HepG2 (cell line): ENCODE results near the gene TRIO. TPM values are rescaled to one million over a fixed set of nuclear protein-coding genes. Genes with fewer than 3 reads are reported as not detected.

Experiments
- CBX1 ChIP-seq: IDR thresholded peaks from one replicate; pipeline ENCODE4 v1.6.1; 2016; ENCODE audit warnings: antibody characterized with exemption, low read depth
- DR1 ChIP-seq: sonication (generic); formaldehyde crosslinking; IDR thresholded peaks from 2 replicates; pipeline ENCODE4 v1.8.0; 2021; ENCODE audit warnings: mild to moderate bottlenecking, missing genetic modification reagents, inconsistent platforms
- FOXK1 ChIP-seq: sonication (generic); formaldehyde crosslinking; IDR thresholded peaks from 2 replicates; pipeline ENCODE4 v1.4.0; 2020; ENCODE audit warnings: low read depth, missing genetic modification reagents, borderline replicate concordance
- FOXO1 ChIP-seq: sonication (generic); formaldehyde crosslinking; IDR thresholded peaks from 2 replicates; pipeline ENCODE4 v1.4.0; 2020; ENCODE audit warnings: missing genetic modification reagents
- NFKB2 ChIP-seq: sonication (generic); formaldehyde crosslinking; IDR thresholded peaks from 2 replicates; pipeline ENCODE4 v1.4.0; 2020; ENCODE audit warnings: missing genetic modification reagents, borderline replicate concordance
- NONO ChIP-seq, 2 experiments: fragments of 450-650 bp in 1 of 2; sonication (generic) in 1 of 2; formaldehyde crosslinking in 1 of 2; IDR thresholded peaks in 1 of 2; conservative IDR thresholded peaks in 1 of 2; 2 replicates each; pipeline versions ENCODE4 v1.6.1 to v1.8.0; 2017 to 2022; ENCODE audit warnings: mild to moderate bottlenecking in 1 of 2, missing genetic modification reagents in 1 of 2, moderate library complexity in 1 of 2
- ZFP37 ChIP-seq: sonication (generic); formaldehyde crosslinking; IDR thresholded peaks from 2 replicates; pipeline ENCODE4 v1.4.0; 2020; ENCODE audit warnings: missing genetic modification reagents, borderline replicate concordance
- ZNF749 ChIP-seq: sonication (generic); formaldehyde crosslinking; IDR thresholded peaks from 2 replicates; pipeline ENCODE4 v1.8.0; 2022; ENCODE audit warnings: mild to moderate bottlenecking, missing genetic modification reagents, moderate library complexity, borderline replicate concordance
- polyA plus RNA-seq, 8 experiments: library from polyadenylated mRNA; depleted of rRNA in 3 of 8; stranded (reverse) in 7 of 8; unstranded in 1 of 8; fragments of >200 nt; fragmentation: Illumina TruSeq in 4 of 8; extraction: Trizol in 4 of 8; gene quantifications; 2 replicates each; pipeline versions ENCODE4 v1.2.1 to v1.2.3, GENCODE V29; 2011 to 2016; ENCODE audit warnings: low read depth in 4 of 8, missing spikeins in 1 of 8, mixed read lengths in 1 of 8; ENCODE audit not compliant: insufficient read depth in 1 of 8
- total RNA-seq, 5 experiments: library from RNA; depleted of rRNA; stranded (reverse); fragments of >200 nt; fragmentation: Illumina TruSeq; extraction: Trizol; gene quantifications; 2 replicates each; pipeline ENCODE4 v1.2.3, GENCODE V29; 2016; ENCODE audit warnings: low read depth in 1 of 5
- TF ChIP-seq, protein P1 (sequence below): IDR thresholded peaks from 2 replicates; pipeline ENCODE4 v1.6.1; 2012; ENCODE audit warnings: low read length, improper control_type of control experiment
- TF ChIP-seq, protein P2 (sequence below): IDR thresholded peaks from 2 replicates; pipeline ENCODE4 v1.4.0; 2020; ENCODE audit warnings: mild to moderate bottlenecking, missing genetic modification reagents
- TF ChIP-seq, protein P3 (sequence below): IDR thresholded peaks from 2 replicates; pipeline ENCODE4 v1.6.1; 2016; ENCODE audit warnings: low read depth
- TF ChIP-seq, protein P4 (sequence below): sonication (generic); formaldehyde crosslinking; IDR thresholded peaks from 2 replicates; pipeline ENCODE4 v1.4.0; 2020; ENCODE audit warnings: mild to moderate bottlenecking, missing genetic modification reagents

The TRIO gene
- total and polyA plus RNA-seq, 2 of the 13 experiments (the other 11 are each of a cell fraction or from before 2014, with no cell fraction given) = 45.2 to 45.9 TPM

DNA sequence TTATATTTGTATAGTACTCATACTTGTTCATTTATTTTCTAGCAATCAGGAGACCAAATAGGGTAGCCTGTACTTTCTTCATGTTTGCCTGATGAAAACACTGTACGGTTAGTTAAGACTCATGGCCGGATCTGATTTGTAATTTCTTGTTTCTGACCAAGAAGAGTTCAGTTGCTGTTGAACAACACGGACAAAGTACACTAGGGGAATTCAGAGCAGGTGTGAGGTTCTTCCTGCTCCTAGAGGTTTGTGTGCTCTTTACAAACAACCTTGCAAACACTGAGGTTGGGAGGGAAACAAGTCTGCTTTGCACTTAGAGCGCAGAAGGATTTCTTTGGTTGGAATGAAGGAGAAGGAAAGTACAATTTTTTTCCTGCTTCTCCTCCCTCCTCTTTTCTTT, 69.7 kb downstream of the TRIO start (continued):
- TF ChIP-seq NONO (IDR thresholded peaks at IDR 0.05) = no peak
- no peak for TF ChIP-seq NONO (CRISPR knock-in tag; conservative IDR thresholded peaks at IDR 0.05)
- peak; percentile 92 for TF ChIP-seq FOXO1 (CRISPR knock-in tag)
- TF ChIP-seq, protein P1, sequence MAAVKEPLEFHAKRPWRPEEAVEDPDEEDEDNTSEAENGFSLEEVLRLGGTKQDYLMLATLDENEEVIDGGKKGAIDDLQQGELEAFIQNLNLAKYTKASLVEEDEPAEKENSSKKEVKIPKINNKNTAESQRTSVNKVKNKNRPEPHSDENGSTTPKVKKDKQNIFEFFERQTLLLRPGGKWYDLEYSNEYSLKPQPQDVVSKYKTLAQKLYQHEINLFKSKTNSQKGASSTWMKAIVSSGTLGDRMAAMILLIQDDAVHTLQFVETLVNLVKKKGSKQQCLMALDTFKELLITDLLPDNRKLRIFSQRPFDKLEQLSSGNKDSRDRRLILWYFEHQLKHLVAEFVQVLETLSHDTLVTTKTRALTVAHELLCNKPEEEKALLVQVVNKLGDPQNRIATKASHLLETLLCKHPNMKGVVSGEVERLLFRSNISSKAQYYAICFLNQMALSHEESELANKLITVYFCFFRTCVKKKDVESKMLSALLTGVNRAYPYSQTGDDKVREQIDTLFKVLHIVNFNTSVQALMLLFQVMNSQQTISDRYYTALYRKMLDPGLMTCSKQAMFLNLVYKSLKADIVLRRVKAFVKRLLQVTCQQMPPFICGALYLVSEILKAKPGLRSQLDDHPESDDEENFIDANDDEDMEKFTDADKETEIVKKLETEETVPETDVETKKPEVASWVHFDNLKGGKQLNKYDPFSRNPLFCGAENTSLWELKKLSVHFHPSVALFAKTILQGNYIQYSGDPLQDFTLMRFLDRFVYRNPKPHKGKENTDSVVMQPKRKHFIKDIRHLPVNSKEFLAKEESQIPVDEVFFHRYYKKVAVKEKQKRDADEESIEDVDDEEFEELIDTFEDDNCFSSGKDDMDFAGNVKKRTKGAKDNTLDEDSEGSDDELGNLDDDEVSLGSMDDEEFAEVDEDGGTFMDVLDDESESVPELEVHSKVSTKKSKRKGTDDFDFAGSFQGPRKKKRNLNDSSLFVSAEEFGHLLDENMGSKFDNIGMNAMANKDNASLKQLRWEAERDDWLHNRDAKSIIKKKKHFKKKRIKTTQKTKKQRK = no peak
- peak; percentile 82; the same call in 1 of the 2 replicates for TF ChIP-seq FOXK1 (CRISPR knock-in tag)
- TF ChIP-seq, protein P2, sequence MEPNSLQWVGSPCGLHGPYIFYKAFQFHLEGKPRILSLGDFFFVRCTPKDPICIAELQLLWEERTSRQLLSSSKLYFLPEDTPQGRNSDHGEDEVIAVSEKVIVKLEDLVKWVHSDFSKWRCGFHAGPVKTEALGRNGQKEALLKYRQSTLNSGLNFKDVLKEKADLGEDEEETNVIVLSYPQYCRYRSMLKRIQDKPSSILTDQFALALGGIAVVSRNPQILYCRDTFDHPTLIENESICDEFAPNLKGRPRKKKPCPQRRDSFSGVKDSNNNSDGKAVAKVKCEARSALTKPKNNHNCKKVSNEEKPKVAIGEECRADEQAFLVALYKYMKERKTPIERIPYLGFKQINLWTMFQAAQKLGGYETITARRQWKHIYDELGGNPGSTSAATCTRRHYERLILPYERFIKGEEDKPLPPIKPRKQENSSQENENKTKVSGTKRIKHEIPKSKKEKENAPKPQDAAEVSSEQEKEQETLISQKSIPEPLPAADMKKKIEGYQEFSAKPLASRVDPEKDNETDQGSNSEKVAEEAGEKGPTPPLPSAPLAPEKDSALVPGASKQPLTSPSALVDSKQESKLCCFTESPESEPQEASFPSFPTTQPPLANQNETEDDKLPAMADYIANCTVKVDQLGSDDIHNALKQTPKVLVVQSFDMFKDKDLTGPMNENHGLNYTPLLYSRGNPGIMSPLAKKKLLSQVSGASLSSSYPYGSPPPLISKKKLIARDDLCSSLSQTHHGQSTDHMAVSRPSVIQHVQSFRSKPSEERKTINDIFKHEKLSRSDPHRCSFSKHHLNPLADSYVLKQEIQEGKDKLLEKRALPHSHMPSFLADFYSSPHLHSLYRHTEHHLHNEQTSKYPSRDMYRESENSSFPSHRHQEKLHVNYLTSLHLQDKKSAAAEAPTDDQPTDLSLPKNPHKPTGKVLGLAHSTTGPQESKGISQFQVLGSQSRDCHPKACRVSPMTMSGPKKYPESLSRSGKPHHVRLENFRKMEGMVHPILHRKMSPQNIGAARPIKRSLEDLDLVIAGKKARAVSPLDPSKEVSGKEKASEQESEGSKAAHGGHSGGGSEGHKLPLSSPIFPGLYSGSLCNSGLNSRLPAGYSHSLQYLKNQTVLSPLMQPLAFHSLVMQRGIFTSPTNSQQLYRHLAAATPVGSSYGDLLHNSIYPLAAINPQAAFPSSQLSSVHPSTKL (CRISPR knock-in tag) = peak; percentile 93
- TF ChIP-seq ZNF749 (CRISPR knock-in tag) = no peak
- no peak for TF ChIP-seq NFKB2 (CRISPR knock-in tag)
- TF ChIP-seq, protein P3, sequence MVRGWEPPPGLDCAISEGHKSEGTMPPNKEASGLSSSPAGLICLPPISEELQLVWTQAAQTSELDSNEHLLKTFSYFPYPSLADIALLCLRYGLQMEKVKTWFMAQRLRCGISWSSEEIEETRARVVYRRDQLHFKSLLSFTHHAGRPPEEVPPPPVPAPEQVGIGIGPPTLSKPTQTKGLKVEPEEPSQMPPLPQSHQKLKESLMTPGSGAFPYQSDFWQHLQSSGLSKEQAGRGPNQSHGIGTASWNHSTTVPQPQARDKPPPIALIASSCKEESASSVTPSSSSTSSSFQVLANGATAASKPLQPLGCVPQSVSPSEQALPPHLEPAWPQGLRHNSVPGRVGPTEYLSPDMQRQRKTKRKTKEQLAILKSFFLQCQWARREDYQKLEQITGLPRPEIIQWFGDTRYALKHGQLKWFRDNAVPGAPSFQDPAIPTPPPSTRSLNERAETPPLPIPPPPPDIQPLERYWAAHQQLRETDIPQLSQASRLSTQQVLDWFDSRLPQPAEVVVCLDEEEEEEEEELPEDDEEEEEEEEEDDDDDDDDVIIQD = peak; percentile 61; the same call in 1 of the 2 replicates
- TF ChIP-seq DR1 (CRISPR knock-in tag) = no peak
- TF ChIP-seq CBX1 = no peak
- TF ChIP-seq, protein P4, sequence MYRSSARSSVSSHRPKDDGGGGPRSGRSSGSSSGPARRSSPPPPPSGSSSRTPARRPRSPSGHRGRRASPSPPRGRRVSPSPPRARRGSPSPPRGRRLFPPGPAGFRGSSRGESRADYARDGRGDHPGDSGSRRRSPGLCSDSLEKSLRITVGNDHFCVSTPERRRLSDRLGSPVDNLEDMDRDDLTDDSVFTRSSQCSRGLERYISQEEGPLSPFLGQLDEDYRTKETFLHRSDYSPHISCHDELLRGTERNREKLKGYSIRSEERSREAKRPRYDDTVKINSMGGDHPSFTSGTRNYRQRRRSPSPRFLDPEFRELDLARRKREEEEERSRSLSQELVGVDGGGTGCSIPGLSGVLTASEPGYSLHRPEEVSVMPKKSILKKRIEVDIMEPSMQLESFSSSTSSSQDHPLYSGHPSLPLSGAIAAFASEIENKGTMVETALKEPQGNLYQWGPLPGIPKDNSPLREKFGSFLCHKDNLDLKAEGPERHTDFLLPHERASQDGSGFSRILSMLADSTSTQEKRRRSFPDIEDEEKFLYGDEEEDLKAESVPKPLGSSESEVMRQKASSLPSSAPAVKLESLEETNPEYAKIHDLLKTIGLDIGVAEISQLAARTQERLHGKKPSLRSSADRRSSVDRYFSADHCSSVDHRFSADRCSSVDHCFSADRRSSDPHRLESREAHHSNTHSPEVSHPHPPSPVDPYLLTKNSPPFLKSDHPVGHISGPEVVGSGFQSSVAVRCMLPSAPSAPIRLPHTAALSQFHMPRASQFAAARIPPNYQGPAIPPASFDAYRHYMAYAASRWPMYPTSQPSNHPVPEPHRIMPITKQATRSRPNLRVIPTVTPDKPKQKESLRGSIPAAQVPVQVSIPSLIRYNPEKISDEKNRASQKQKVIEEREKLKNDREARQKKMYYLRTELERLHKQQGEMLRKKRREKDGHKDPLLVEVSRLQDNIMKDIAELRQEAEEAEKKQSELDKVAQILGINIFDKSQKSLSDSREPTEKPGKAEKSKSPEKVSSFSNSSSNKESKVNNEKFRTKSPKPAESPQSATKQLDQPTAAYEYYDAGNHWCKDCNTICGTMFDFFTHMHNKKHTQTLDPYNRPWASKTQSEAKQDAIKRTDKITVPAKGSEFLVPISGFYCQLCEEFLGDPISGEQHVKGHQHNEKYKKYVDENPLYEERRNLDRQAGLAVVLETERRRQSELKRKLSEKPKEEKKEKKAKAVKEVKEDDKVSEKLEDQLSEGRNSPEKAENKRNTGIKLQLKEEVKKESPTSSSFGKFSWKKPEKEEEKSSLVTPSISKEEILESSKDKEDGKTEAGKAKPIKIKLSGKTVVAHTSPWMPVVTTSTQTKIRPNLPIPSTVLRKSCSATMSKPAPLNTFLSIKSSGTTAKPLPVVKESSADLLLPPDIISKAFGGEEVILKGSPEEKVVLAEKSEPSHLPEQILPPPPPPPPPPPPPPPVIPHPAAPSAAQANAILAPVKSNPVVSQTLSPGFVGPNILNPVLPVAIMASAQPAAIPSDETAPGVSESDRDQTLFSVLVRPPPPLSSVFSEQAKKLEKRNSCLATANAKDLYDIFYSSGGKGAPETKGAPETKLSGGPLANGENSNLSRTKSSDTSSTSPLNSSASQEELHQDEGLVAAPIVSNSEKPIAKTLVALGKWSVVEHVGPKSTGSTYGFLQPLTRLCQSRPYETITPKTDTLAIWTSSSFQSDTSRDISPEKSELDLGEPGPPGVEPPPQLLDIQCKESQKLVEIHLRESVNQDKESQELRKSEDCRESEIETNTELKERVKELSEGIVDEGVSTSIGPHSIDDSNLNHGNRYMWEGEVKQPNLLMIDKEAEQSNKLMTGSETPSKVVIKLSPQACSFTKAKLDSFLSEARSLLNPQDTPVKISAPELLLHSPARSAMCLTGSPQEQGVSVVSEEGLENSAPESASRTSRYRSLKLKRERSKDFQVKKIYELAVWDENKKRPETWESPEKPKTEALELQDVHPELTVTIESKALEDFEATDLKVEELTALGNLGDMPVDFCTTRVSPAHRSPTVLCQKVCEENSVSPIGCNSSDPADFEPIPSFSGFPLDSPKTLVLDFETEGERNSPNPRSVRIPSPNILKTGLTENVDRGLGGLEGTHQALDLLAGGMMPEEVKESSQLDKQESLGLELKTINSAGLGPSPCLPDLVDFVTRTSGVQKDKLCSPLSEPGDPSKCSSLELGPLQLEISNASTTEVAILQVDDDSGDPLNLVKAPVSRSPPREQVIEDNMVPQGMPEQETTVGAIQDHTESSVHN (CRISPR knock-in tag) = no peak
- no peak for TF ChIP-seq ZFP37 (CRISPR knock-in tag)
